C4-2B (cell line): ENCODE results near the gene SOX6.

ENCODE experiments used
- CTCF ChIP-seq: fragments of 450-650 bp; conservative IDR thresholded peaks from 2 replicates; pipeline ENCODE4 v1.5.1; 2017; ENCODE audit warnings: mild to moderate bottlenecking
- ZFX ChIP-seq: fragments of 450-650 bp; IDR thresholded peaks from 2 replicates; pipeline ENCODE4 v1.6.1; 2017

GRCh38 chr11:16185042-16185441 lies 171.3 kb downstream of the SOX6 start:
- TF ChIP-seq CTCF (no peak), ZFX (no peak)
